LNCaP clone FGC (cell line): ENCODE measurements around the gene NME7.

ENCODE experiments used
- DNase-seq: peaks from one replicate; pipeline ENCODE4 v3.0.0-alpha.2; 2011; ENCODE audit warnings: low read depth
- H3K4me3 ChIP-seq: 2 replicates; pipeline ENCODE4 v1.5.1; 2011; ENCODE audit warnings: mild to moderate bottlenecking, low read depth, low read length, control low read depth
- TF ChIP-seq, protein P1 (sequence below): IDR thresholded peaks from 2 replicates; pipeline ENCODE4 v1.5.1; 2012; ENCODE audit warnings: mild to moderate bottlenecking; ENCODE audit not compliant: control insufficient read depth, insufficient read depth; ENCODE audit errors: extremely low read depth

The NME7 gene

GRCh38 chr1:169318536-169319244 is 48.9 kb downstream of the NME7 start:
- TF ChIP-seq, protein P1, sequence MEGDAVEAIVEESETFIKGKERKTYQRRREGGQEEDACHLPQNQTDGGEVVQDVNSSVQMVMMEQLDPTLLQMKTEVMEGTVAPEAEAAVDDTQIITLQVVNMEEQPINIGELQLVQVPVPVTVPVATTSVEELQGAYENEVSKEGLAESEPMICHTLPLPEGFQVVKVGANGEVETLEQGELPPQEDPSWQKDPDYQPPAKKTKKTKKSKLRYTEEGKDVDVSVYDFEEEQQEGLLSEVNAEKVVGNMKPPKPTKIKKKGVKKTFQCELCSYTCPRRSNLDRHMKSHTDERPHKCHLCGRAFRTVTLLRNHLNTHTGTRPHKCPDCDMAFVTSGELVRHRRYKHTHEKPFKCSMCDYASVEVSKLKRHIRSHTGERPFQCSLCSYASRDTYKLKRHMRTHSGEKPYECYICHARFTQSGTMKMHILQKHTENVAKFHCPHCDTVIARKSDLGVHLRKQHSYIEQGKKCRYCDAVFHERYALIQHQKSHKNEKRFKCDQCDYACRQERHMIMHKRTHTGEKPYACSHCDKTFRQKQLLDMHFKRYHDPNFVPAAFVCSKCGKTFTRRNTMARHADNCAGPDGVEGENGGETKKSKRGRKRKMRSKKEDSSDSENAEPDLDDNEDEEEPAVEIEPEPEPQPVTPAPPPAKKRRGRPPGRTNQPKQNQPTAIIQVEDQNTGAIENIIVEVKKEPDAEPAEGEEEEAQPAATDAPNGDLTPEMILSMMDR, result no peak
- DNase-seq, result no peak
- H3K4me3 ChIP-seq, result no peak overlapping the region

GRCh38 chr1:169316556-169316955 is 51.0 kb downstream of the NME7 start:
- DNase-seq, result no peak
- TF ChIP-seq, protein P1, result no peak
- no peak overlapping the region for H3K4me3 ChIP-seq

GRCh38 chr1:169312084-169312954 is 55.3 kb downstream of the NME7 start:
- TF ChIP-seq, protein P1, result no peak
- no peak for DNase-seq

DNA sequence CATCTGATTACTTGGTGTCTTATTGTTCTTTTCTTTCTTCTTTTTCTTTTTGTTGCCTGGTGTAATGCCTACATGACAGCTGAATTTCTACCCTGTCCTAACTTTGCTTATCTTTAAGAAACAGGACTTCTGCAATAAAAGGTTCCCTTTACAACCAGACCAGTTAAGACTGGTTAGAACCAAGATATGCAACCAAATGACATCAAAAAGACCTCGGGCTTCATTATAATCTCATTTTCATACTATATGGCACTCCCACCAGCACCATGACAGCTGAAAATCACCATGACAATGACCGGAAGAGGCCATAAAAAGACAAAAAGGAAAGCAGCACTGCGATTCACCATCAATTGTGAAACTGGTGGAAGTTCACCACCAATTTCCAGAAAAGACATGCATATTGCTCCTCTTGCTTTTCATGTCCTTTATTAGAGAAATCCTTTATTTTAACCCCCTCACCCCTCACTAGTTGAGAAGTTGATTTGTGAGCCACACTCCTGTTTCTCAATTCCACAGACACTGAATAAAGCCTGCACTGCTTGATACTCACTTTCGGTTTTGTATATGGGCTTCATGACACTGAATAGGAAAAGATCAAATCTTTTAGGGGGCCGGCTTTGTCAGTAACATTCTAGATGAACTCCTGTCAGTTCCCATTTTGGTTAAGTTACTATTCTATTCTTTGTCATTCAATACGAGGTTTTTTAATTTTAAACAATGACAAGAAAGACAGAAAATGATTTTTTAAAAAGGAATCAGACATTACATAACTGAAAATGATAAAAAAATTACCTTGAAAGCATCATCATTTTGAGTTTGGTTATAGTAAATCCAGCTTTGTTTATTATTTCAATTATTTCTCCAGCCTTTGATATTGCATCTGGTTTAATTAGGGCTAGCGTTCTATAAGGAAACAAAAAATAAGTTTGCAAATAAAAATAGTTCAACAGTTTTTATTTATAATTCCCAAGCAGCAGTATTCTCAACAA is 58.1 kb downstream of the NME7 start:
- H3K4me3 ChIP-seq, result no peak overlapping the region
- DNase-seq, result no peak
- TF ChIP-seq, protein P1, result no peak

More at GRCh38 chr1:169312084-169312954, 55.3 kb downstream of the NME7 start:
- H3K4me3 ChIP-seq, result no peak overlapping the region

- peak; percentile 46 for DNase-seq
- TF ChIP-seq, protein P1, result no peak
- H3K4me3 ChIP-seq, result no peak overlapping the region
Observed at GRCh38 chr1:169308313-169309039, 59.1 kb downstream of the NME7 start.

- DNase-seq, result no peak
- no peak overlapping the region for H3K4me3 ChIP-seq
- TF ChIP-seq, protein P1, result no peak
Observed at GRCh38 chr1:169307176-169307575, 60.4 kb downstream of the NME7 start.
